ENCODE data around the gene TBC1D17.

DNA sequence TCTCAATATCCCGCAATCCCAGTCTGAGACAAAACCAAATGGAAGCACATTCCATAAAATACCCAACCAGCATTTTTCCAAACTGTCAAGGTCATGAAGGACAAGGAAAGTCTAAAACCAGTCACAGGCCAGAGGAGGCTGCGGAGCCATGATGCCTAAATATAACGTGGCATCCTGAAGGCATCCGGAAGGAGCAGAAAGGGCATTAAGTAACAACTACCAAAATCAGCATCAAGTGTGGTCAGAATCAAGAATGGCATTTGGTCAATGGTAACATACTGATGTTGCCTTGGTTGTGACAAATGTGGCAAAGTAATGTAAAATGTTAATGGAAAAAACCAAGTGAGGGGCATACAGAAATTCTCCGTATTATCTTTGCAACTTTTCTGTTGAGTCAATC is 48.0 kb downstream of the TBC1D17 start:
- TF ChIP-seq, protein P1, sequence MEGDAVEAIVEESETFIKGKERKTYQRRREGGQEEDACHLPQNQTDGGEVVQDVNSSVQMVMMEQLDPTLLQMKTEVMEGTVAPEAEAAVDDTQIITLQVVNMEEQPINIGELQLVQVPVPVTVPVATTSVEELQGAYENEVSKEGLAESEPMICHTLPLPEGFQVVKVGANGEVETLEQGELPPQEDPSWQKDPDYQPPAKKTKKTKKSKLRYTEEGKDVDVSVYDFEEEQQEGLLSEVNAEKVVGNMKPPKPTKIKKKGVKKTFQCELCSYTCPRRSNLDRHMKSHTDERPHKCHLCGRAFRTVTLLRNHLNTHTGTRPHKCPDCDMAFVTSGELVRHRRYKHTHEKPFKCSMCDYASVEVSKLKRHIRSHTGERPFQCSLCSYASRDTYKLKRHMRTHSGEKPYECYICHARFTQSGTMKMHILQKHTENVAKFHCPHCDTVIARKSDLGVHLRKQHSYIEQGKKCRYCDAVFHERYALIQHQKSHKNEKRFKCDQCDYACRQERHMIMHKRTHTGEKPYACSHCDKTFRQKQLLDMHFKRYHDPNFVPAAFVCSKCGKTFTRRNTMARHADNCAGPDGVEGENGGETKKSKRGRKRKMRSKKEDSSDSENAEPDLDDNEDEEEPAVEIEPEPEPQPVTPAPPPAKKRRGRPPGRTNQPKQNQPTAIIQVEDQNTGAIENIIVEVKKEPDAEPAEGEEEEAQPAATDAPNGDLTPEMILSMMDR (IDR thresholded peaks at IDR 0.05), result no peak
- TF ChIP-seq POLR2AphosphoS5 (IDR thresholded peaks at IDR 0.05) (no peak), POLR2A (IDR thresholded peaks at IDR 0.05) (no peak), EP300 (IDR thresholded peaks at IDR 0.05) (no peak)

All from stomach (tissue), 4 donors.